ENCODE results near the gene NFIX. TPM values are rescaled to one million over a fixed set of nuclear protein-coding genes. Genes with fewer than 3 reads are reported as not detected.
A peak's percentile ranks its signal among the peaks of the same experiment; 100 is the strongest.

The NFIX gene
- total RNA-seq, 2 donors from 2014 or later = 16.9 to 26.7 TPM

DNA sequence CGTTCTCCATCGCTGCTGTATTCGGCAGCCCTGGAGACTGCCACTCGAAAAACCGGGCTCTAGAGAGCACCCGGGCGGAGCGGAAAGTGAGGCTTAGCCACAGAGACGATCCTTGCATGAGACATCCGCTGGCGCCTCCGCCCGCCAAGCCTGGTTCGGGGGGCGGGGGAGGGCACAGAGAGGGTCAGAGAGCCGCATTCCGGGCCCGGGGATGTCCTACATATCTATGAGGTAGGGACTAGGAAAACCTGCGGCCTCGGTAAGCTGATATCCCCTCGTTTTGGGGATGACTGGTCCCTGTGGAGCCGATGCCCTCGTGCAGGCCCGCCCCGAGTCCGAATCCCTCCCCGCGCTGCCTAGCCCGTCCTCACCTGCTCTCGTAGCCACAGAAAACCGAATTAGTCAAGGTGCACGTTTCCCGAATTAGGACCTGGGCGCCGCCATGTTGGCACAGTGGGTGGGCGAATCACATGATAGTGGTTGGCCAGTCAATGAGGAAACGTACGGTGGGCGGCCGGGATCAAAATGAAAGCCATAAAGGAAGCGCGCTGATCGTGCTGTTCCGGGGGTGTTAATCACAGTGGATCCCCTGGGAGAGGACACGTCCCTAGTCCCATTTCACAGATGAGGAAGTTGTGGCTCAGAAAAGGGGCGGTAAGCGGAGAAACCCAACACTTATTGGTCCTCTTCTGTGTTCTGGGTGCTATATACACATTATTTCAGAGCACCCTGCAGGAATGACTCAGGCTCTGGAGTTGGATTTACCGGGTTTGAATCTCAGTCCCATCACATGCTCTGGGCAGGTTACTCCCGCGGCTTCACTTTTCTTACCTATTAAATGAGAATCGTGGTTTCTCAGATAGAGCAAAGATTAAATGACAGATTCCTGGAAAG, 121.3 kb downstream of the NFIX start, which contains the start of gene TRMT1:
Gene TRMT1, minus strand, starts transcription at position 459 of the 894 bp plus-strand sequence. Its CDS starts 341 bp downstream, at position 118.
- Histone ChIP-seq H3K4me3 (peak within 1 kb of the TSS; percentile 71 to 89), H3K27me3 (no peaks in the 10 kb centered on the region), H3K27ac (peak within 1 kb of the TSS; percentile 33 to 80 (median 60)), H3K36me3 (replicated peaks in 1 of 2; ENCODE audit: insufficient read depth in 1 of 2, low read depth in 2 of 2) (peaks cover 0 to 4% of the 10 kb centered on the region in 2 donors), H3K9me3 (no peaks in the 10 kb centered on the region), H3K4me1 (peaks cover 36% of the 10 kb centered on the region)
- ATAC-seq (peak; percentile 79), DNase-seq (peak; percentile 91 to 95 (median 93))
- WGBS, 2 donors = 0% methylated on average over 17 to 51 of the region's 51 CpGs
- peak in 2 of 3 donors; percentile 44 to 51 for TF ChIP-seq POLR2A (IDR thresholded peaks at IDR 0.05)
- TF ChIP-seq, protein P1, sequence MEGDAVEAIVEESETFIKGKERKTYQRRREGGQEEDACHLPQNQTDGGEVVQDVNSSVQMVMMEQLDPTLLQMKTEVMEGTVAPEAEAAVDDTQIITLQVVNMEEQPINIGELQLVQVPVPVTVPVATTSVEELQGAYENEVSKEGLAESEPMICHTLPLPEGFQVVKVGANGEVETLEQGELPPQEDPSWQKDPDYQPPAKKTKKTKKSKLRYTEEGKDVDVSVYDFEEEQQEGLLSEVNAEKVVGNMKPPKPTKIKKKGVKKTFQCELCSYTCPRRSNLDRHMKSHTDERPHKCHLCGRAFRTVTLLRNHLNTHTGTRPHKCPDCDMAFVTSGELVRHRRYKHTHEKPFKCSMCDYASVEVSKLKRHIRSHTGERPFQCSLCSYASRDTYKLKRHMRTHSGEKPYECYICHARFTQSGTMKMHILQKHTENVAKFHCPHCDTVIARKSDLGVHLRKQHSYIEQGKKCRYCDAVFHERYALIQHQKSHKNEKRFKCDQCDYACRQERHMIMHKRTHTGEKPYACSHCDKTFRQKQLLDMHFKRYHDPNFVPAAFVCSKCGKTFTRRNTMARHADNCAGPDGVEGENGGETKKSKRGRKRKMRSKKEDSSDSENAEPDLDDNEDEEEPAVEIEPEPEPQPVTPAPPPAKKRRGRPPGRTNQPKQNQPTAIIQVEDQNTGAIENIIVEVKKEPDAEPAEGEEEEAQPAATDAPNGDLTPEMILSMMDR (IDR thresholded peaks at IDR 0.05) = peak in 1 of 7 experiments; percentile 1
- intact Hi-C loops (cut with DNase I) = no loop called here

- TF ChIP-seq, protein P1 (IDR thresholded peaks at IDR 0.05) = no peak
- no peak for TF ChIP-seq POLR2A (IDR thresholded peaks at IDR 0.05)
- 11 to 12% methylated on average over 20 of the region's 20 CpGs for WGBS, 2 donors
- H3K36me3 ChIP-seq (replicated peaks in 1 of 2; ENCODE audit: insufficient read depth in 1 of 2, low read depth in 2 of 2) = peaks cover 0 to 4% of the 10 kb centered on the region in 2 donors
- intact Hi-C loops (cut with DNase I) = no loop called here
- ATAC-seq = no peak
- H3K27ac ChIP-seq = peak overlapping the region; percentile 33 to 80 (median 60)
- H3K4me1 ChIP-seq = peaks cover 36% of the 10 kb centered on the region
- DNase-seq = no peak
- no peaks in the 10 kb centered on the region for H3K27me3 ChIP-seq
- H3K4me3 ChIP-seq = peak overlapping the region; percentile 71 to 89
- H3K9me3 ChIP-seq = no peaks in the 10 kb centered on the region
Observed at GRCh38 chr19:13117176-13117771, 122.0 kb downstream of the NFIX start.

- peaks cover 36% of the 10 kb centered on the region for H3K4me1 ChIP-seq
Observed at GRCh38 chr19:13117772-13118423, 122.6 kb downstream of the NFIX start, which contains the start of gene NACC1. NACC1 (plus strand) TSS chr19:13118264; CDS start chr19:13135208, 16,944 bp downstream.

More at GRCh38 chr19:13117772-13118423, 122.6 kb downstream of the NFIX start, which contains the start of gene NACC1:
- Histone ChIP-seq H3K27ac (peak within 1 kb of the TSS; percentile 33 to 80 (median 60)), H3K36me3 (replicated peaks in 1 of 2; ENCODE audit: insufficient read depth in 1 of 2, low read depth in 2 of 2) (peaks cover 0 to 2% of the 10 kb centered on the region in 2 donors), H3K9me3 (no peaks in the 10 kb centered on the region), H3K4me3 (peak within 1 kb of the TSS; percentile 83 to 89), H3K27me3 (no peaks in the 10 kb centered on the region)
- 4 to 5% methylated on average over 22 to 44 of the region's 65 CpGs for WGBS, 2 donors
- TF ChIP-seq, protein P1 (IDR thresholded peaks at IDR 0.05) = peak in 1 of 7 experiments; percentile 15
- TF ChIP-seq POLR2A (IDR thresholded peaks at IDR 0.05) = peak in 1 of 3 donors; percentile 12
- DNase-seq = peak; percentile 89 to 92 (median 90)
- ATAC-seq = peak; percentile 93
- intact Hi-C loops (cut with DNase I) = no loop called here

Measured in body of pancreas (tissue), 4 donors.